ENCODE results near the gene SETD2.
"Not testable (repeated sequence)": the region's sequence is repeated elsewhere in the genome, so short reads cannot be mapped to it uniquely, and the experiment has no call there.

SETD2 gene

DNA sequence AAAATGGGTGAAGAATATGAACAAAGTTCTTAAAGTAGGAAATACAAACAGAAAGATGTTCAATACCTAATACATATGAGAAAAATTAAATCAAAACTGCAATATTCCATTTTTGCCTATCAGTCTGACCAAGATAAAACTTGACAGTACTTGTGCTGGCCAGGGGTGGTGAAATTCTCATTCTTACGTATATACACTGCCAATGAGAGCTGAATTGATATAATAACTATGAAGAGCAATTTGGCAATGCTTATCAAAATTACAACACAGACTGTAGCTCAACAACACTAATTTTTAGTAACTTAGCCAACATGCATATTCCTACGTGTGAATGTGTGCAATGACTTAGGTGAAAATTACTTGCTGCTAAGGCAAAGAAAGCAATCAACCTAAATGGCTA is 90.2 kb downstream of the SETD2 start:
- no peak overlapping the region for H3K56ac ChIP-seq (ENCODE audit: low read length)
- no peak overlapping the region for H3K4me2 ChIP-seq (ENCODE audit: low read length)
- no CpG with 5 or more reads among the region's 2 CpGs for WGBS (ENCODE audit: extremely low coverage, insufficient coverage, low lambda C conversion rate)
- no peak overlapping the region for H2BK120ac ChIP-seq (ENCODE audit: low read depth, low read length)
- no peaks in the 10 kb centered on the region for H3K4me1 ChIP-seq (ENCODE audit: control insufficient read depth, low read depth, low read length)
- DNase-seq: no peak
- H3K36me3 ChIP-seq (ENCODE audit: control insufficient read depth, insufficient read depth, low read length): no peaks in the 10 kb centered on the region
- no peaks in the 10 kb centered on the region for H3K79me2 ChIP-seq (ENCODE audit: control insufficient read depth, insufficient read depth, low read length)
- peaks cover 2% of the 10 kb centered on the region for H3K79me1 ChIP-seq (ENCODE audit: low read length)
- no peak overlapping the region for H3K18ac ChIP-seq (ENCODE audit: low read length)
- no peaks in the 10 kb centered on the region for H3K27me3 ChIP-seq (ENCODE audit: insufficient read depth, low read length, poor library complexity)
- H2BK5ac ChIP-seq (ENCODE audit: low read length): no peak overlapping the region
- H4K8ac ChIP-seq (ENCODE audit: low read depth, low read length): no peak overlapping the region
- H3K27ac ChIP-seq (ENCODE audit: low read depth, low read length): no peak overlapping the region
- H2BK15ac ChIP-seq (replicated peaks; ENCODE audit: low read depth): no peak overlapping the region
- H3K4me3 ChIP-seq (ENCODE audit: low read length): no peak overlapping the region
- H3K23ac ChIP-seq (ENCODE audit: low read length): no peak overlapping the region
- no peak overlapping the region for H3K9ac ChIP-seq (ENCODE audit: low read length)
- H2AK5ac ChIP-seq (ENCODE audit: low read length): no peak overlapping the region
- H3K4ac ChIP-seq (ENCODE audit: low read depth, low read length): no peak overlapping the region
- no peak overlapping the region for H4K5ac ChIP-seq (ENCODE audit: low read length)

- Histone ChIP-seq H3K23ac (ENCODE audit: low read length) (no peak overlapping the region), H3K18ac (ENCODE audit: low read length) (no peak overlapping the region), H4K5ac (ENCODE audit: low read length) (no peak overlapping the region), H3K9ac (ENCODE audit: low read length) (no peak overlapping the region), H4K8ac (ENCODE audit: low read depth, low read length) (no peak overlapping the region), H3K4me3 (ENCODE audit: low read length) (no peak overlapping the region), H3K79me1 (ENCODE audit: low read length) (peaks cover 2% of the 10 kb centered on the region), H2AK5ac (ENCODE audit: low read length) (no peak overlapping the region), H3K4ac (ENCODE audit: low read depth, low read length) (no peak overlapping the region), H2BK15ac (replicated peaks; ENCODE audit: low read depth) (no peak overlapping the region), H3K27me3 (ENCODE audit: insufficient read depth, low read length, poor library complexity) (no peaks in the 10 kb centered on the region), H3K79me2 (ENCODE audit: control insufficient read depth, insufficient read depth, low read length) (no peaks in the 10 kb centered on the region), H3K4me2 (ENCODE audit: low read length) (no peak overlapping the region), H2BK120ac (ENCODE audit: low read depth, low read length) (no peak overlapping the region), H3K36me3 (ENCODE audit: control insufficient read depth, insufficient read depth, low read length) (no peaks in the 10 kb centered on the region), H3K4me1 (ENCODE audit: control insufficient read depth, low read depth, low read length) (no peaks in the 10 kb centered on the region), H3K27ac (ENCODE audit: low read depth, low read length) (no peak overlapping the region), H3K56ac (ENCODE audit: low read length) (no peak overlapping the region), H2BK5ac (ENCODE audit: low read length) (no peak overlapping the region)
- no peak for DNase-seq
- WGBS (ENCODE audit: extremely low coverage, insufficient coverage, low lambda C conversion rate): no CpG with 5 or more reads among the region's 3 CpGs
These were observed 93.1 kb downstream of the SETD2 start for GRCh38 chr3:47070770-47071169.

- DNase-seq; H3K18ac ChIP-seq (ENCODE audit: low read length); H3K4me1 ChIP-seq (ENCODE audit: control insufficient read depth, low read depth, low read length); H3K79me1 ChIP-seq (ENCODE audit: low read length); H2BK5ac ChIP-seq (ENCODE audit: low read length); H3K9ac ChIP-seq (ENCODE audit: low read length); H3K79me2 ChIP-seq (ENCODE audit: control insufficient read depth, insufficient read depth, low read length); H3K4me3 ChIP-seq (ENCODE audit: low read length); H3K56ac ChIP-seq (ENCODE audit: low read length); H3K23ac ChIP-seq (ENCODE audit: low read length); H4K5ac ChIP-seq (ENCODE audit: low read length); H2BK120ac ChIP-seq (ENCODE audit: low read depth, low read length); H3K36me3 ChIP-seq (ENCODE audit: control insufficient read depth, insufficient read depth, low read length); H3K27me3 ChIP-seq (ENCODE audit: insufficient read depth, low read length, poor library complexity); H2AK5ac ChIP-seq (ENCODE audit: low read length); H2BK15ac ChIP-seq (replicated peaks; ENCODE audit: low read depth); H3K4me2 ChIP-seq (ENCODE audit: low read length); H3K27ac ChIP-seq (ENCODE audit: low read depth, low read length); H4K8ac ChIP-seq (ENCODE audit: low read depth, low read length); H3K4ac ChIP-seq (ENCODE audit: low read depth, low read length): not testable (repeated sequence)
- no CpG with 5 or more reads among the region's 3 CpGs for WGBS (ENCODE audit: extremely low coverage, insufficient coverage, low lambda C conversion rate)
These were observed 97.7 kb downstream of the SETD2 start for GRCh38 chr3:47066259-47066658.

- Histone ChIP-seq H3K4me1 (ENCODE audit: control insufficient read depth, low read depth, low read length) (no peaks in the 10 kb centered on the region), H2BK120ac (ENCODE audit: low read depth, low read length) (no peak overlapping the region), H3K36me3 (ENCODE audit: control insufficient read depth, insufficient read depth, low read length) (no peaks in the 10 kb centered on the region), H4K5ac (ENCODE audit: low read length) (no peak overlapping the region), H3K9ac (ENCODE audit: low read length) (no peak overlapping the region), H2BK15ac (replicated peaks; ENCODE audit: low read depth) (no peak overlapping the region), H3K18ac (ENCODE audit: low read length) (no peak overlapping the region), H4K8ac (ENCODE audit: low read depth, low read length) (no peak overlapping the region), H3K79me2 (ENCODE audit: control insufficient read depth, insufficient read depth, low read length) (no peaks in the 10 kb centered on the region), H3K4me2 (ENCODE audit: low read length) (no peak overlapping the region), H3K4me3 (ENCODE audit: low read length) (no peak overlapping the region), H3K56ac (ENCODE audit: low read length) (no peak overlapping the region), H3K27ac (ENCODE audit: low read depth, low read length) (no peak overlapping the region), H3K27me3 (ENCODE audit: insufficient read depth, low read length, poor library complexity) (no peaks in the 10 kb centered on the region), H3K4ac (ENCODE audit: low read depth, low read length) (no peak overlapping the region), H3K23ac (ENCODE audit: low read length) (no peak overlapping the region), H2BK5ac (ENCODE audit: low read length) (no peak overlapping the region), H3K79me1 (ENCODE audit: low read length) (peaks cover 2% of the 10 kb centered on the region), H2AK5ac (ENCODE audit: low read length) (no peak overlapping the region)
- DNase-seq: no peak
These were observed 98.2 kb downstream of the SETD2 start for GRCh38 chr3:47065681-47066080.

DNA sequence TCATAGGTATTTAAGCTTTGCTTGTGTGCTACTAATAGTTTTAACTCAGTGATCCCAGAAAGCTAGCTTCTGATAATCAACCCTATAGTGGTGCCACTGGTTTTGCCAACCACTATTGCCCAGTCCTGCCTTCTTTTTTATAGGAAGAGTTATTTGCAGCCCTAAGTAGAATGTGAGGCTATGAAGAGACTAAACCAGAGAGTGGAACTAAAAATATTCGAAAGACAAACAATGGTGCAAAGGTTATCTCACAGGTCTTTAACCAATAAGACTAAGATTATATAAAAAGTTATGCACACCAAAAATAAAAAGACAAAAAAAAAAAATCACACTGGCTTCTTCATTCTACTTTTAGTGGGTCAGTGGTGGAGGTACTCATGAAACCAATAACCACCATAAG is 98.9 kb downstream of the SETD2 start:
- Histone ChIP-seq H2AK5ac (ENCODE audit: low read length) (no peak overlapping the region), H3K36me3 (ENCODE audit: control insufficient read depth, insufficient read depth, low read length) (no peaks in the 10 kb centered on the region), H2BK15ac (replicated peaks; ENCODE audit: low read depth) (no peak overlapping the region), H3K79me2 (ENCODE audit: control insufficient read depth, insufficient read depth, low read length) (no peaks in the 10 kb centered on the region), H3K9ac (ENCODE audit: low read length) (no peak overlapping the region), H3K4me1 (ENCODE audit: control insufficient read depth, low read depth, low read length) (no peaks in the 10 kb centered on the region), H4K5ac (ENCODE audit: low read length) (no peak overlapping the region), H2BK5ac (ENCODE audit: low read length) (no peak overlapping the region), H2BK120ac (ENCODE audit: low read depth, low read length) (no peak overlapping the region), H3K27me3 (ENCODE audit: insufficient read depth, low read length, poor library complexity) (no peaks in the 10 kb centered on the region), H3K79me1 (ENCODE audit: low read length) (peaks cover 2% of the 10 kb centered on the region), H3K4ac (ENCODE audit: low read depth, low read length) (no peak overlapping the region), H3K23ac (ENCODE audit: low read length) (no peak overlapping the region), H3K27ac (ENCODE audit: low read depth, low read length) (no peak overlapping the region), H3K4me2 (ENCODE audit: low read length) (no peak overlapping the region), H3K4me3 (ENCODE audit: low read length) (no peak overlapping the region), H3K18ac (ENCODE audit: low read length) (no peak overlapping the region), H3K56ac (ENCODE audit: low read length) (no peak overlapping the region), H4K8ac (ENCODE audit: low read depth, low read length) (peak overlapping the region; percentile 76)
- no CpG with 5 or more reads among the region's 1 CpG for WGBS (ENCODE audit: extremely low coverage, insufficient coverage, low lambda C conversion rate)
- no peak for DNase-seq

DNA sequence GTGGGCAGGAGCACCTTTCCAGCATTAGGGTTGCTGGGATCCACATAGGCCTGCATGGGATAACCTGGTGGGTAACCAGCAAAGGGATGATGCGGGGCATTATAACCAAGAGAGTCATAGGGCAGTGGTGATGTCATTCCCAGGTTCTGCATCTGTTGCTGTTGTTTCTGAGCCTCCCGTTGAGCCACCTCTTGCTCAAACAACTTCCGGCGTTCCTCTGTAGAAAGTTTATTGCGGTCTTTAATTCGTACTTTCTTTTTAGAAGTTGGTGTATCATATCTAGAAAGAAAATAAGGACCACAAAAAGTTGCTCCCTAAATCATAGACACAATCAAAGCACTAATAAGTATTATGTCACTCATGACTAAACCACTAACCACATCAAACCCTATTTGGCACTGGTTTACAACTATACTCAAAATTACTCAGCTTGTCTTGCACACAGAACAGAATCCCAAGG is 106.7 kb downstream of the SETD2 start:
- Histone ChIP-seq H3K36me3 (ENCODE audit: control insufficient read depth, insufficient read depth, low read length) (no peaks in the 10 kb centered on the region), H3K27me3 (ENCODE audit: insufficient read depth, low read length, poor library complexity) (no peaks in the 10 kb centered on the region), H3K56ac (ENCODE audit: low read length) (no peak overlapping the region), H3K18ac (ENCODE audit: low read length) (no peak overlapping the region), H3K27ac (ENCODE audit: low read depth, low read length) (no peak overlapping the region), H3K79me2 (ENCODE audit: control insufficient read depth, insufficient read depth, low read length) (no peaks in the 10 kb centered on the region), H2AK5ac (ENCODE audit: low read length) (no peak overlapping the region), H3K4ac (ENCODE audit: low read depth, low read length) (no peak overlapping the region), H2BK120ac (ENCODE audit: low read depth, low read length) (no peak overlapping the region), H2BK15ac (replicated peaks; ENCODE audit: low read depth) (no peak overlapping the region), H3K4me1 (ENCODE audit: control insufficient read depth, low read depth, low read length) (no peaks in the 10 kb centered on the region), H3K4me2 (ENCODE audit: low read length) (no peak overlapping the region), H3K79me1 (ENCODE audit: low read length) (peaks cover 2% of the 10 kb centered on the region), H4K5ac (ENCODE audit: low read length) (no peak overlapping the region), H3K4me3 (ENCODE audit: low read length) (no peak overlapping the region), H4K8ac (ENCODE audit: low read depth, low read length) (no peak overlapping the region), H3K23ac (ENCODE audit: low read length) (no peak overlapping the region), H3K9ac (ENCODE audit: low read length) (no peak overlapping the region), H2BK5ac (ENCODE audit: low read length) (no peak overlapping the region)
- DNase-seq: peak; percentile 6
- no CpG with 5 or more reads among the region's 6 CpGs for WGBS (ENCODE audit: extremely low coverage, insufficient coverage, low lambda C conversion rate)

Measured in mesendoderm (in vitro differentiated cells).